Endothelial cell of umbilical vein (primary cell): ENCODE results near the gene TBC1D17. TPM values are rescaled to one million over a fixed set of nuclear protein-coding genes. Genes with fewer than 3 reads are reported as not detected.

Experiments used
- BruUV-seq: library from RNA; stranded (reverse); fragments of 400-500 nt; replicated peaks from 2 replicates; lab custom pipeline; 2021; lab: Mats Ljungman, UMichigan
- CTCF ChIA-PET: fragments of 300-600, 350-600 bp; sonication (Branson Sonifier 250); formaldehyde crosslinking; loops from one replicate; lab custom pipeline; 2021; ENCODE audit warnings: antibody characterized with exemption, inconsistent platforms; lab: Charles Lee
- POLR2A ChIA-PET: fragments of 300-600, 350-600 bp; sonication (Branson Sonifier 250); formaldehyde crosslinking; loops from one replicate; lab custom pipeline; 2021; ENCODE audit warnings: antibody characterized with exemption, inconsistent platforms; lab: Charles Lee
- DNase-seq: peaks from one replicate; pipeline ENCODE4 v3.0.0-alpha.2; 2011; ENCODE audit warnings: low read depth, low spot score
- FAIRE-seq: peaks from 2 replicates; lab custom pipeline; 2011; peaks lifted over from hg19 to GRCh38; lab: Jason Lieb, UNC
- H2AFZ ChIP-seq: 2 replicates; pipeline ENCODE4 v1.6.0; 2012; ENCODE audit warnings: low read depth, low read length, control low read depth, inconsistent platforms
- H3K27ac ChIP-seq: 2 replicates; pipeline ENCODE4 v1.5.1; 2011; ENCODE audit warnings: low read depth, mild to moderate bottlenecking, control low read depth, low read length, moderate library complexity; ENCODE audit not compliant: insufficient read depth
- H3K27me3 ChIP-seq, 2 experiments: 2 replicates each; pipeline versions ENCODE4 v1.6.0 to v1.6.1; 2011; ENCODE audit warnings: low read length in 2 of 2, mixed read lengths in 1 of 2; ENCODE audit not compliant: control insufficient read depth in 2 of 2, insufficient read depth in 2 of 2
- H3K36me3 ChIP-seq, 2 experiments: 2 replicates in 1 of 2; 3 replicates in 1 of 2; pipeline ENCODE4 v1.5.1; 2011; ENCODE audit warnings: low read length in 2 of 2, mild to moderate bottlenecking in 1 of 2, moderate library complexity in 1 of 2; ENCODE audit not compliant: control insufficient read depth in 2 of 2, insufficient read depth in 2 of 2; ENCODE audit errors: extremely low read depth in 1 of 2
- H3K4me1 ChIP-seq: 3 replicates; pipeline ENCODE4 v1.5.1; 2011; ENCODE audit warnings: mild to moderate bottlenecking, low read length; ENCODE audit not compliant: control insufficient read depth, insufficient read depth; ENCODE audit errors: extremely low read depth
- H3K4me2 ChIP-seq: 2 replicates; pipeline ENCODE4 v1.6.1; 2011; ENCODE audit warnings: low read length, control low read depth, mixed read lengths; ENCODE audit not compliant: insufficient read depth
- H3K4me3 ChIP-seq, 3 experiments: fragments of 200-600 bp in 1 of 3; sonication (generic), shearing (Covaris generic) in 1 of 3; replicated peaks in 1 of 3; 2 replicates each; pipeline ENCODE4 v1.5.1; 2011 to 2016; ENCODE audit warnings: control low read depth in 3 of 3, low read length in 3 of 3, mild to moderate bottlenecking in 2 of 3, inconsistent platforms in 1 of 3, low read depth in 1 of 3, moderate library complexity in 1 of 3; ENCODE audit not compliant: insufficient read depth in 1 of 3
- H3K79me2 ChIP-seq: 2 replicates; pipeline ENCODE4 v1.6.0; 2012; ENCODE audit warnings: low read length, inconsistent platforms; ENCODE audit not compliant: control insufficient read depth, insufficient read depth
- H3K9ac ChIP-seq: replicated peaks from 2 replicates; pipeline ENCODE3; 2011; ENCODE audit warnings: low read length, control low read depth; ENCODE audit not compliant: insufficient read depth; ENCODE audit errors: extremely low read depth
- H3K9me1 ChIP-seq: replicated peaks from 3 replicates; pipeline ENCODE4 v1.6.0; 2011; ENCODE audit warnings: mild to moderate bottlenecking, low read length; ENCODE audit not compliant: control insufficient read depth, insufficient read depth; ENCODE audit errors: extremely low read depth
- H3K9me3 ChIP-seq: replicated peaks from 2 replicates; pipeline ENCODE4 v1.5.1; 2012; ENCODE audit warnings: low read length, inconsistent platforms; ENCODE audit not compliant: control insufficient read depth, insufficient read depth
- H4K20me1 ChIP-seq: replicated peaks from 2 replicates; pipeline ENCODE3; 2011; ENCODE audit warnings: mild to moderate bottlenecking, low read length; ENCODE audit not compliant: control insufficient read depth, insufficient read depth; ENCODE audit errors: extremely low read depth
- GATA2 ChIP-seq: IDR thresholded peaks from 2 replicates; pipeline ENCODE4 v1.7.0; 2011; ENCODE audit warnings: low read depth, mild to moderate bottlenecking, moderate library complexity, mixed read lengths, low read length; ENCODE audit not compliant: insufficient read length, insufficient read depth
- JUN ChIP-seq: IDR thresholded peaks from 2 replicates; pipeline ENCODE4 v1.6.1; 2011; ENCODE audit warnings: borderline replicate concordance, low read depth; ENCODE audit not compliant: insufficient read length, insufficient read depth
- MYC ChIP-seq: IDR thresholded peaks from one replicate; pipeline ENCODE4 v1.6.1; 2011; ENCODE audit warnings: mild to moderate bottlenecking, low read depth, low read length
- POLR2A ChIP-seq: IDR thresholded peaks from 2 replicates; pipeline ENCODE4 v1.6.1; 2012; ENCODE audit warnings: low read depth, mild to moderate bottlenecking, control low read depth, low read length
- POLR2AphosphoS5 ChIP-seq: IDR thresholded peaks from 2 replicates; pipeline ENCODE4 v1.6.1; 2012; ENCODE audit warnings: low read depth, mild to moderate bottlenecking, control low read depth, low read length, moderate library complexity; ENCODE audit not compliant: insufficient read depth
- dilution Hi-C: fragments of 300-500 bp; cut with MboI; formaldehyde crosslinking; loops from one replicate; pipeline ENCODE4 v1.15.0; 2019; ENCODE audit warnings: low sequenced_read_pairs; ENCODE audit not compliant: extremely low pct_ligation_motif_present
- intact Hi-C: fragments of 100-400 bp; cut with micrococcal nuclease; formaldehyde crosslinking; loops from one replicate; pipeline ENCODE4 v1.10.0; 2022
- polyA plus RNA-seq, 4 experiments: library from polyadenylated mRNA; depleted of rRNA in 3 of 4; stranded (reverse) in 3 of 4; unstranded in 1 of 4; fragments of >200 nt; gene quantifications; 2 replicates each; pipeline versions ENCODE4 v1.2.1 to v1.2.3, GENCODE V29; 2011 to 2012; ENCODE audit warnings: missing spikeins in 1 of 4
- total RNA-seq: library from RNA; stranded (reverse); gene quantifications from 2 replicates; pipeline ENCODE4 v1.2.3, GENCODE V29; 2021

Gene TBC1D17
- total and polyA plus RNA-seq, 2 donors (not counting 3 experiments of a cell fraction or from before 2014, with no cell fraction given) = 34.2 to 39.3 TPM

DNA sequence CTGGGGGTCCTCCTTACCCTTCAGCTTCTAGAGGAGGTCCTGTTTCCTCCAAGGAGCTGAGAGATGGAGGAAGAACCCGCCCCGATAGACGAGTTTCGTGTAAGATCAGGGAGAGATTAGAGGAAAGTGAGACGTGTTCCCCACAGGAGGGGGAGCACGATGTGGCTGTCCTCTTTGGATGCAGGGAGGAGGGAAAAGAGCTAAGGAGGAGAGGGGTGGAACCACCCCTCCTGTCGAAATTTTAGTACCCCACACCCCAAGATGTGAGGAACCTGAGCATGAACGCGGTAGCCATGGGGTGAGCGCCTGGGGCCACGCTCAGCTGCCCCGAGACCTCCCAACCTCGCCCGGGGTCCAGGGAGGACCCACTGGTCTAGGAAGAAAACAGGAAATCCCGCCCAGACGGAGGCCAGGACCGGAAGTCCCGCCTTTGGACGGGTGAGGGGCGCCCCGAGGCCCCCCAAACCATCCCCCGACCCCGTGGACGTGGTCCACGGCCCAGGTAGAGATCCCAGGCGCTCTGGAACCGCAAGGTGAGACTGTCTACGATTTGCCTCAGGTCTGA lies 1.6 kb upstream of the TBC1D17 start:
- ChIA-PET CTCF (interaction anchor here (1.6 kb wide), 1 partner anchor 8 kb away, joined by 4 read pairs; the partner anchor contains the start of gene PNKP), POLR2A (interaction anchor here (0.9 kb wide), 1 partner anchor 54 kb away, joined by 6 read pairs; the partner anchor contains the start of gene NUP62)
- Histone ChIP-seq H3K27me3 (no peaks in the 10 kb centered on the region), H3K79me2 (peaks cover 18% of the 10 kb centered on the region), H4K20me1 (no peaks in the 10 kb centered on the region), H2AFZ (peak overlapping the region; percentile 39), H3K4me1 (peaks cover 14% of the 10 kb centered on the region), H3K27ac (peak overlapping the region; percentile 84), H3K4me2 (peak overlapping the region; percentile 81), H3K4me3 (peak overlapping the region; percentile 38 to 81 (median 70)), H3K9ac (peak overlapping the region; percentile 91), H3K9me1 (no peaks in the 10 kb centered on the region), H3K9me3 (no peaks in the 10 kb centered on the region), H3K36me3 (peaks cover 1 to 18% of the 10 kb centered on the region in 2 experiments)
- FAIRE-seq (peak; percentile 76), DNase-seq (peak; percentile 72)
- intact Hi-C loops (loop anchor here (1.0 to 5.0 kb wide), 4 partner anchors 63 to 424 kb away; partner anchors contain the start of genes ALDH16A1, FUZ, PIH1D1 and RRAS), dilution Hi-C loops (no loop called here)
- peak; percentile 70 for TF ChIP-seq POLR2A
- peak; percentile 64 for TF ChIP-seq POLR2AphosphoS5
- TF ChIP-seq MYC = no peak
- BruUV-seq = no TSS peak

DNA sequence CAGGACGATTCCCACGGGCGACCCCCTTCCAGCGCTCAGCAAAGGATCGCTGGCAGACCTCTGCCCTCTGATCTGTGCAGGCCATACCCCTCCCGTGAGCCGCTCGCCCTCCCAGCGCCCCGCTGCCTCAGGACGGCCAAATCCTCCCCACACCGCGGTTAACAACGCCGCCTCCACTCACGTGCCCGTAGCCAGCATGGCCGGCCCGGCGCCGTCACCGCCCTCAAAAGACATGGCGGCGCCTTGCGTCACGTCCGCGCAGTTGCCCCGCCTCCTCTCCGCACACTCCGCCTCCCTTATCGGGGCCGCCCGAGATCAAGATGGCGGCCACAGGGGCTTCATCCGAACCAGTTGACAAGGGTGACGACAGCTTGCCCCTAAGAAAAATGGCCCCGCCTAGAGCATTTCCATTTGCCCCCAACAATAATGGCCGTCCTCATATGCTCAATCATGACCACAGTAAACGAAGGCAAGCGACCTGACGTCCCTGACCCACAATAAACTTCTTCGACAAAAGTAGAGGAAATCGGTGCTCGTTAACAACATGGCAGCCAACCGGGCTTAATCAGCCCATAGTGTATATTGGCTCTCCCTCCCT lies 981 bp upstream of the TBC1D17 start:
- BruUV-seq = no TSS peak
- H3K36me3 ChIP-seq = peaks cover 3 to 19% of the 10 kb centered on the region in 2 experiments
- TF ChIP-seq POLR2A (peak; percentile 15), JUN (no peak), MYC (peak; percentile 56), GATA2 (no peak), POLR2AphosphoS5 (peak; percentile 22)
- FAIRE-seq (no peak), DNase-seq (peak; percentile 99)
- ChIA-PET CTCF (interaction anchor here (1.6 kb wide), 1 partner anchor 9 kb away, joined by 4 read pairs; the partner anchor contains the start of gene PNKP), POLR2A (interaction anchor here (0.7 to 0.9 kb wide), 4 partner anchors 7 to 53 kb away, joined by 3 to 6 read pairs (median 4); partner anchors contain the start of gene NUP62)
- peak overlapping the region; percentile 39 for H2AFZ ChIP-seq
- peak overlapping the region; percentile 38 to 81 (median 70) for H3K4me3 ChIP-seq
- H3K79me2 ChIP-seq = peaks cover 18% of the 10 kb centered on the region
- H3K9me1 ChIP-seq = no peaks in the 10 kb centered on the region
- no peaks in the 10 kb centered on the region for H3K27me3 ChIP-seq
- no peaks in the 10 kb centered on the region for H4K20me1 ChIP-seq
- no peaks in the 10 kb centered on the region for H3K9me3 ChIP-seq
- peak overlapping the region; percentile 84 for H3K27ac ChIP-seq
- peak overlapping the region; percentile 91 for H3K9ac ChIP-seq
- intact Hi-C loops = loop anchor here (1.0 to 5.0 kb wide), 8 partner anchors 7 to 508 kb away; partner anchors contain the start of genes ALDH16A1, ATF5, FUZ and NUP62
- peaks cover 14% of the 10 kb centered on the region for H3K4me1 ChIP-seq
- dilution Hi-C loops = no loop called here
- H3K4me2 ChIP-seq = peak overlapping the region; percentile 81
